CD4-positive, alpha-beta memory T cell (primary cell): ENCODE measurements around the gene SMIM5. TPM values are rescaled to one million over a fixed set of nuclear protein-coding genes. Genes with fewer than 3 reads are reported as not detected.
A peak's percentile ranks its signal among the peaks of the same experiment; 100 is the strongest.

Experiments
- CTCF ChIA-PET: fragments of 350-600 bp; sonication (Branson Sonifier 250); formaldehyde crosslinking; loops from one replicate; lab custom pipeline; 2021; ENCODE audit warnings: inconsistent platforms; ENCODE audit not compliant: partially characterized antibody; lab: Charles Lee
- POLR2A ChIA-PET: fragments of 350-600 bp; sonication (Branson Sonifier 250); formaldehyde crosslinking; loops from one replicate; lab custom pipeline; 2021; ENCODE audit not compliant: partially characterized antibody; lab: Charles Lee
- DNase-seq, 5 donors: peaks; one replicate each; pipeline versions ENCODE4 v3.0.0 to v3.0.0-alpha.2; 2020 to 2022; ENCODE audit warnings: mixed read lengths in 1 of 5
- H3K27ac ChIP-seq: one replicate; pipeline ENCODE4 v1.7.0; 2013; ENCODE audit warnings: low read depth, low read length
- H3K27me3 ChIP-seq: 2 replicates; pipeline ENCODE4 v1.7.0; 2013; ENCODE audit warnings: mild to moderate bottlenecking, low read length, moderate library complexity; ENCODE audit not compliant: insufficient read depth
- H3K36me3 ChIP-seq: 2 replicates; pipeline ENCODE4 v1.7.0; 2013; ENCODE audit warnings: mild to moderate bottlenecking, low read length, moderate library complexity; ENCODE audit not compliant: insufficient read depth
- H3K4me1 ChIP-seq: 2 replicates; pipeline ENCODE4 v1.7.0; 2013; ENCODE audit warnings: mild to moderate bottlenecking, low read length, moderate library complexity; ENCODE audit not compliant: insufficient read depth
- H3K4me3 ChIP-seq, 2 donors: one replicate each; pipeline ENCODE4 v1.7.0; 2013; ENCODE audit warnings: low read length in 2 of 2, mild to moderate bottlenecking in 1 of 2
- H3K9me3 ChIP-seq, 2 donors: one replicate each; pipeline ENCODE4 v1.7.0; 2013; ENCODE audit warnings: low read length in 2 of 2, control low read depth in 1 of 2; ENCODE audit not compliant: control insufficient read depth in 1 of 2
- H3K27ac Mint-ChIP-seq, 7 donors: one replicate each; pipeline ENCODE4 v1.8.0; 2020 to 2021; ENCODE audit warnings: mixed read lengths in 7 of 7, mild to moderate bottlenecking in 6 of 7, inconsistent platforms in 3 of 7, moderate library complexity in 3 of 7
- H3K27me3 Mint-ChIP-seq, 2 donors: one replicate each; pipeline ENCODE4 v1.8.0; 2020 to 2021; ENCODE audit warnings: mixed read lengths in 2 of 2
- H3K36me3 Mint-ChIP-seq, 2 donors: one replicate each; pipeline ENCODE4 v1.8.0; 2020 to 2021; ENCODE audit warnings: mixed read lengths in 2 of 2, inconsistent platforms in 1 of 2, mild to moderate bottlenecking in 1 of 2
- H3K4me1 Mint-ChIP-seq, 4 donors: one replicate each; pipeline ENCODE4 v1.8.0; 2020 to 2021; ENCODE audit warnings: mixed read lengths in 4 of 4, mild to moderate bottlenecking in 1 of 4
- H3K4me3 Mint-ChIP-seq, 8 donors: one replicate each; pipeline ENCODE4 v1.8.0; 2020 to 2021; ENCODE audit warnings: mixed read lengths in 8 of 8, mild to moderate bottlenecking in 7 of 8, moderate library complexity in 6 of 8, inconsistent platforms in 3 of 8
- H3K9me3 Mint-ChIP-seq, 8 donors: one replicate each; pipeline ENCODE4 v1.8.0; 2020 to 2021; ENCODE audit warnings: mixed read lengths in 8 of 8, mild to moderate bottlenecking in 5 of 8, inconsistent platforms in 3 of 8, moderate library complexity in 1 of 8
- intact Hi-C: fragments of 100-400 bp; cut with micrococcal nuclease; formaldehyde crosslinking; loops from one replicate; pipeline ENCODE4 v1.15.1; 2023
- polyA plus RNA-seq, 2 donors: library from polyadenylated mRNA; unstranded; fragments of 300-500 nt; fragmentation: Illumina TruSeq; gene quantifications; one replicate each; pipeline ENCODE4 v1.2.3, GENCODE V29; 2021
- total RNA-seq, 2 experiments: library from RNA; stranded (reverse); gene quantifications; one replicate each; pipeline ENCODE4 v1.2.3, GENCODE V29; 2021

SMIM5 gene
- total and polyA plus RNA-seq, 4 experiments from 2014 or later = not detected

GRCh38 chr17:75603123-75603522 lies 30.1 kb upstream of the SMIM5 start:
- no peaks in the 10 kb centered on the region for H3K27me3 ChIP-seq
- no peaks in the 10 kb centered on the region for H3K36me3 ChIP-seq
- peak overlapping the region in 1 of 7 donors; percentile 57 for H3K27ac Mint-ChIP-seq
- no peak overlapping the region for H3K4me3 ChIP-seq
- no peak overlapping the region for H3K27ac ChIP-seq
- no peaks in the 10 kb centered on the region for H3K36me3 Mint-ChIP-seq
- H3K4me1 Mint-ChIP-seq = peaks cover 0 to 3% (median 0%) of the 10 kb centered on the region in 4 donors
- no peaks in the 10 kb centered on the region for H3K9me3 ChIP-seq
- H3K9me3 Mint-ChIP-seq = no peaks in the 10 kb centered on the region
- ChIA-PET POLR2A (no interaction called here), CTCF (interaction anchor here (1.0 to 1.9 kb wide), 5 partner anchors 20 to 147 kb away, joined by 3 to 5 read pairs (median 3); no protein-coding TSS in a partner anchor)
- intact Hi-C loops = no loop called here
- H3K27me3 Mint-ChIP-seq = no peaks in the 10 kb centered on the region
- no peak for DNase-seq
- H3K4me1 ChIP-seq = no peaks in the 10 kb centered on the region
- H3K4me3 Mint-ChIP-seq = no peak overlapping the region

GRCh38 chr17:75604034-75604695 lies 29.1 kb upstream of the SMIM5 start:
- DNase-seq = no peak
- intact Hi-C loops = no loop called here
- Mint-ChIP-seq H3K4me1 (peaks cover 0 to 3% (median 0%) of the 10 kb centered on the region in 4 donors), H3K9me3 (no peaks in the 10 kb centered on the region), H3K4me3 (no peak overlapping the region), H3K27me3 (no peaks in the 10 kb centered on the region), H3K36me3 (no peaks in the 10 kb centered on the region), H3K27ac (no peak overlapping the region)
- ChIA-PET CTCF (interaction anchor here (1.1 to 2.9 kb wide), 7 partner anchors 10 to 146 kb away, joined by 3 to 13 read pairs (median 5); partner anchors contain the start of gene SMIM5), POLR2A (no interaction called here)
- H3K27ac ChIP-seq = no peak overlapping the region
- H3K36me3 ChIP-seq = no peaks in the 10 kb centered on the region
- H3K4me1 ChIP-seq = no peaks in the 10 kb centered on the region
- H3K9me3 ChIP-seq = no peaks in the 10 kb centered on the region
- no peak overlapping the region for H3K4me3 ChIP-seq
- H3K27me3 ChIP-seq = no peaks in the 10 kb centered on the region

- no peak overlapping the region for H3K4me3 ChIP-seq
- POLR2A ChIA-PET = interaction anchor here (0.6 kb wide), 1 partner anchor 68 kb away, joined by 3 read pairs; no protein-coding TSS in a partner anchor
- no peaks in the 10 kb centered on the region for H3K9me3 ChIP-seq
- Mint-ChIP-seq H3K9me3 (no peaks in the 10 kb centered on the region), H3K27me3 (no peaks in the 10 kb centered on the region), H3K4me3 (no peak overlapping the region), H3K4me1 (peaks cover 0 to 3% (median 0%) of the 10 kb centered on the region in 4 donors), H3K36me3 (no peaks in the 10 kb centered on the region), H3K27ac (no peak overlapping the region)
- no peak for DNase-seq
- H3K36me3 ChIP-seq = no peaks in the 10 kb centered on the region
- no peaks in the 10 kb centered on the region for H3K4me1 ChIP-seq
- no peak overlapping the region for H3K27ac ChIP-seq
- no peaks in the 10 kb centered on the region for H3K27me3 ChIP-seq
- intact Hi-C loops = no loop called here
- CTCF ChIA-PET = interaction anchor here (2.9 kb wide), 1 partner anchor 27 kb away, joined by 13 read pairs; the partner anchor contains the start of gene SMIM5
These were observed 27.4 kb upstream of the SMIM5 start for GRCh38 chr17:75605790-75606189.

GRCh38 chr17:75607086-75607485 lies 26.1 kb upstream of the SMIM5 start:
- H3K27ac ChIP-seq = no peak overlapping the region
- no peaks in the 10 kb centered on the region for H3K9me3 ChIP-seq
- CTCF ChIA-PET = interaction anchor here (0.6 kb wide), 1 partner anchor 35 kb away, joined by 3 read pairs; no protein-coding TSS in a partner anchor
- H3K27me3 ChIP-seq = no peaks in the 10 kb centered on the region
- H3K4me1 ChIP-seq = no peaks in the 10 kb centered on the region
- peaks cover 0 to 3% (median 0%) of the 10 kb centered on the region in 4 donors for H3K4me1 Mint-ChIP-seq
- H3K4me3 ChIP-seq = no peak overlapping the region
- H3K36me3 Mint-ChIP-seq = no peaks in the 10 kb centered on the region
- no peak for DNase-seq
- no peaks in the 10 kb centered on the region for H3K36me3 ChIP-seq
- H3K4me3 Mint-ChIP-seq = no peak overlapping the region
- H3K9me3 Mint-ChIP-seq = no peaks in the 10 kb centered on the region
- H3K27ac Mint-ChIP-seq = no peak overlapping the region
- intact Hi-C loops = no loop called here
- no peaks in the 10 kb centered on the region for H3K27me3 Mint-ChIP-seq
- POLR2A ChIA-PET = no interaction called here

GRCh38 chr17:75610103-75610984 lies 22.9 kb upstream of the SMIM5 start:
- Mint-ChIP-seq H3K4me1 (no peaks in the 10 kb centered on the region), H3K36me3 (no peaks in the 10 kb centered on the region), H3K4me3 (no peak overlapping the region), H3K27ac (peak overlapping the region in 1 of 7 donors; percentile 70), H3K27me3 (no peaks in the 10 kb centered on the region), H3K9me3 (no peaks in the 10 kb centered on the region)
- no peak overlapping the region for H3K4me3 ChIP-seq
- no peaks in the 10 kb centered on the region for H3K36me3 ChIP-seq
- no peaks in the 10 kb centered on the region for H3K9me3 ChIP-seq
- H3K4me1 ChIP-seq = no peaks in the 10 kb centered on the region
- CTCF ChIA-PET = interaction anchor here (0.7 to 0.9 kb wide), 2 partner anchors 9 to 703 kb away, joined by 3 read pairs; no protein-coding TSS in a partner anchor
- H3K27me3 ChIP-seq = no peaks in the 10 kb centered on the region
- POLR2A ChIA-PET = no interaction called here
- no peak overlapping the region for H3K27ac ChIP-seq
- no peak for DNase-seq
- intact Hi-C loops = no loop called here

- no peak overlapping the region for H3K27ac ChIP-seq
- no peak overlapping the region for H3K4me3 ChIP-seq
- POLR2A ChIA-PET = no interaction called here
- H3K4me3 Mint-ChIP-seq = no peak overlapping the region
- H3K9me3 ChIP-seq = no peaks in the 10 kb centered on the region
- H3K27me3 ChIP-seq = no peaks in the 10 kb centered on the region
- no peaks in the 10 kb centered on the region for H3K4me1 ChIP-seq
- H3K4me1 Mint-ChIP-seq = no peaks in the 10 kb centered on the region
- H3K36me3 ChIP-seq = no peaks in the 10 kb centered on the region
- intact Hi-C loops = no loop called here
- no peaks in the 10 kb centered on the region for H3K36me3 Mint-ChIP-seq
- DNase-seq = no peak
- H3K27ac Mint-ChIP-seq = no peak overlapping the region
- no peaks in the 10 kb centered on the region for H3K9me3 Mint-ChIP-seq
- CTCF ChIA-PET = interaction anchor here (0.9 to 2.2 kb wide), 2 partner anchors 12 to 21 kb away, joined by 3 to 13 read pairs; partner anchors contain the start of gene SMIM5
- H3K27me3 Mint-ChIP-seq = no peaks in the 10 kb centered on the region
These were observed 21.3 kb upstream of the SMIM5 start for GRCh38 chr17:75611851-75612429.
